GM10266 (cell line): ENCODE data around the gene MFSD12.
"Not testable (repeated sequence)": the region's sequence is repeated elsewhere in the genome, so short reads cannot be mapped to it uniquely, and the experiment has no call there.

ENCODE experiments used
- DNase-seq: peaks from one replicate; pipeline ENCODE4 v3.0.0; 2012; ENCODE audit errors: extremely low spot score
- TF ChIP-seq, protein P1 (sequence below): IDR thresholded peaks from 2 replicates; pipeline ENCODE4 v1.5.1; 2012; ENCODE audit warnings: mild to moderate bottlenecking, low read depth; ENCODE audit not compliant: control insufficient read depth, insufficient read depth; ENCODE audit errors: missing control alignments

MFSD12 gene

GRCh38 chr19:3532154-3532786, 25.1 kb downstream of the MFSD12 start:
- TF ChIP-seq, protein P1, sequence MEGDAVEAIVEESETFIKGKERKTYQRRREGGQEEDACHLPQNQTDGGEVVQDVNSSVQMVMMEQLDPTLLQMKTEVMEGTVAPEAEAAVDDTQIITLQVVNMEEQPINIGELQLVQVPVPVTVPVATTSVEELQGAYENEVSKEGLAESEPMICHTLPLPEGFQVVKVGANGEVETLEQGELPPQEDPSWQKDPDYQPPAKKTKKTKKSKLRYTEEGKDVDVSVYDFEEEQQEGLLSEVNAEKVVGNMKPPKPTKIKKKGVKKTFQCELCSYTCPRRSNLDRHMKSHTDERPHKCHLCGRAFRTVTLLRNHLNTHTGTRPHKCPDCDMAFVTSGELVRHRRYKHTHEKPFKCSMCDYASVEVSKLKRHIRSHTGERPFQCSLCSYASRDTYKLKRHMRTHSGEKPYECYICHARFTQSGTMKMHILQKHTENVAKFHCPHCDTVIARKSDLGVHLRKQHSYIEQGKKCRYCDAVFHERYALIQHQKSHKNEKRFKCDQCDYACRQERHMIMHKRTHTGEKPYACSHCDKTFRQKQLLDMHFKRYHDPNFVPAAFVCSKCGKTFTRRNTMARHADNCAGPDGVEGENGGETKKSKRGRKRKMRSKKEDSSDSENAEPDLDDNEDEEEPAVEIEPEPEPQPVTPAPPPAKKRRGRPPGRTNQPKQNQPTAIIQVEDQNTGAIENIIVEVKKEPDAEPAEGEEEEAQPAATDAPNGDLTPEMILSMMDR, result no peak
- DNase-seq, result no peak

DNA sequence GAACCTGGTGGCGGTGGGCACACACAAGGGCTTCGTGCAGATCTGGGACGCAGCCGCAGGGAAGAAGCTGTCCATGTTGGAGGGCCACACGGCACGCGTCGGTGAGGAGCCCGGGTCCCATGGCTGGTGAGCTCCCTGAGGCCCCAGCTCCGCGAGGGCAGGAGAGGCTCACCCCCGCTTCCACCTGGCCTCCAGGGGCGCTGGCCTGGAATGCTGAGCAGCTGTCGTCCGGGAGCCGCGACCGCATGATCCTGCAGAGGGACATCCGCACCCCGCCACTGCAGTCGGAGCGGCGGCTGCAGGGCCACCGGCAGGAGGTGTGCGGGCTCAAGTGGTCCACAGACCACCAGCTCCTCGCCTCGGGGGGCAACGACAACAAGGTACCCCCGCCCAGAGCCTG, 25.7 kb downstream of the MFSD12 start:
- TF ChIP-seq, protein P1, result no peak
- DNase-seq, result no peak

- TF ChIP-seq, protein P1, result no peak
- DNase-seq, result no peak
Measured at GRCh38 chr19:3530389-3530788, 27.0 kb downstream of the MFSD12 start.

DNA sequence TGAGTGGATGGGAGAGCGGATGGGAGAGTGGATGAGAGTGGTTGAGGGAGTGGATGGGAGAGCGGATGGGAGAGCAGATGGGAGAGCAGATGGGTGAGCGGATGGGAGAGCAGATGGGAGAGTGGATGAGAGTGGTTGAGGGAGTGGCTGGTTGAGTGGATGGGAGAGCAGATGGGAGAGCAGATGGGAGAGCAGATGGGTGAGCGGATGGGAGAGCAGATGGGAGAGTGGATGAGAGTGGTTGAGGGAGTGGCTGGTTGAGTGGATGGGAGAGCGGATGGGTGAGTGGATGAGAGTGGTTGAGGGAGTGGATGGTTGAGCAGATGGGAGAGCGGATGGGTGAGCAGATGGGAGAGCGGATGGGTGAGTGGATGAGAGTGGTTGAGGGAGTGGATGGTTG, 28.1 kb downstream of the MFSD12 start:
- DNase-seq, result not testable (repeated sequence)

DNA sequence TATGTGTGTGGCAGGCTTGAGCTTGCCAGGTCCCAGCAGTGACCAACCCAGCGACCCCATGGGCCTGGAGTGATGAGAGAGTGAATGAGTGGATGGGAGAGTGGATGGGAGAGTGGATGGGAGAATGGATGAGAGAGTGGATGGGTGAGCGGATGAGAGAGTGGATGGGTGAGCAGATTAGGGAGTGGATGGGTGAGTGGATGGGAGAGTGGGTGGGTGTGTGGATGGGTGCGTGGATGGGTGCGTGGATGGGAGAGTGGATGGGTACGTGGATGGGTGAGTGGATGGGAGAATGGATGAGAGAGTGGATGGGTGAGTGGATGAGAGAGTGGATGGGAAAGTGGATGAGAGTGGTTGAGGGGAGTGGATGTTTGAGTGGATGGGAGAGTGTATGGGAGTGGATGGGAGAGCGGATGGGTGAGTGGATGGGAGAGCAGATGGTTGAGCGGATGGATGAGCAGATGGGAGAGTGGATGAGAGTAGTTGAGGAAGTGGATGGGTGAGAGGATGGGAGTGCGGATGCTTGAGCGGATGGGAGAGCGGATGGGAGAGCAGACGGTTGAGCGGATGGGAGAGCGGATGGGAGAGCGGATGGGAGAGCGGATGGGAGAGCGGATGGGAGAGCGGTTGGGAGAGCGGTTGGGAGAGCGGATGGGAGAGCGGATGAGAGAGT, 28.7 kb downstream of the MFSD12 start:
- TF ChIP-seq, protein P1, result no peak
- no peak for DNase-seq

DNA sequence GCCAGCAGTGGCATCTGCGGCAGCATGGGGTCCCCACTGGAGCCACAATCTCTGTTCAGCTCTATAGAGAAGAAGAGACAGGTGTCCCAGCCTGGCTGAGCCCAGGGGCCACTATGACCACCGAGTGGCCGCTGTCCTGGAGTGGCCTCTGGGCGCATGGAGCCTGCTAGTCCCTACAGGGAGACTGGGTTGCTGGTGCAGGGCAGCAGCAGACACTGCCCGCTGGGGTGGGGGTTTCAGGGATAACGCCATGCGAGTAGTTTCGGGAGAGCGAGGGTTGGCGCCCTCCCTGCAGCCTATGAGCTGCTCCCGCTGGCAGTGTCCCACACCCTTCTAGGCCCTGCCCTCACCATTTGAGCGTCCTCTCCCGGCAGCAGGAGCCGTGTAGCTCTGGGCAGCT, 29.3 kb downstream of the MFSD12 start:
- no peak for DNase-seq
- TF ChIP-seq, protein P1, result no peak

DNA sequence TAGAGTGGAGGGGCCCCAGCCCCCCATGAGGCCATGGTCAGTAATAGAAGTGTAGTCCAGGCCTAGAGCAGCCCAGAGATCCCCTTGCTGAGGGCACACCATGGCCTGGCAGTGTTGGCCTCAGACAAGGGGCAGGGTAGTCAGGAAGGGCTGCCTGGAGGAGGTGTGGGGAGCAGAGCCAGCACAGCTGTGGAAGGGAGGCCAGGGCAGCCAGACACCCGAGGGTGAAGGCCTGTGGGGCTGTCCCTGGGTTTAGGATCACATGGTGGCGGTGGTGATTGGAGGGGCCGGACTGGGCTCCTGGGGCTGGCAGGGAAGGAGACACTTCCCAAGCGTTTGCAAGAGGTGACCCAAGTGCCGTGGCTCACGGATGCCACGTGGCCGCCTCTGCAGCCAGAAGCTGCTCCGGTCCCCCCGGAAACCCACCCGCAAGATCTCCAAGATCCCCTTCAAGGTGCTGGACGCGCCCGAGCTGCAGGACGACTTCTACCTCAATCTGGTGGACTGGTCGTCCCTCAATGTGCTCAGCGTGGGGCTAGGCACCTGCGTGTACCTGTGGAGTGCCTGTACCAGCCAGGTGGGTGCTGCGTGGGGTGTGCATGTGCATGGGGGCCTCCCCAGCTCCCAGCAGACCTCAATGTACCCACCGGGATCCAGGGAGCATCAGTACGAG, 30.0 kb downstream of the MFSD12 start:
- DNase-seq, result no peak
- TF ChIP-seq, protein P1, result no peak
